Measurements from ENCODE around the gene SNTG2.

Gene SNTG2

DNA sequence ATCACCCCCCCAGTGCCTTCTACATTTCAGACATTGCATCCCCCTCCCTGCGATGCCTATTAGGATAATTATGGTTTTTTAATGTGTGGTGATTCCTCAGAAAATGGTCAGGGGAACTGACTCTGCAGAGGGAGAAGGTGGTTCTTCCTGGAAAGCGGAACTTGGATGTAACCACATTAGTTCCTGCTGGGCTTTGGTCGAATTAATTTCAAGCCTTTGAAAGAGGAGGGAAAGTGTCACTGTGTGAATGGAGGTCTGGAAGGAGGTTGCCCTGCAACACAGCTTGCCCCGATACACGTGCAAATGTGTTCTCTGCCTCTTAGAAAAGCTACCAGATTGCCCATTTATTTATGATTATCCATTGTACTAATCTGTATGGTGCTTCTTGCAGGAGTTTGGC, 399.5 kb downstream of the SNTG2 start:
- Histone ChIP-seq H3K9me3 (ENCODE audit: control insufficient read depth, insufficient read depth, low read length) (no peaks in the 10 kb centered on the region), H3K9ac (ENCODE audit: low read depth, low read length) (no peak overlapping the region)

DNA sequence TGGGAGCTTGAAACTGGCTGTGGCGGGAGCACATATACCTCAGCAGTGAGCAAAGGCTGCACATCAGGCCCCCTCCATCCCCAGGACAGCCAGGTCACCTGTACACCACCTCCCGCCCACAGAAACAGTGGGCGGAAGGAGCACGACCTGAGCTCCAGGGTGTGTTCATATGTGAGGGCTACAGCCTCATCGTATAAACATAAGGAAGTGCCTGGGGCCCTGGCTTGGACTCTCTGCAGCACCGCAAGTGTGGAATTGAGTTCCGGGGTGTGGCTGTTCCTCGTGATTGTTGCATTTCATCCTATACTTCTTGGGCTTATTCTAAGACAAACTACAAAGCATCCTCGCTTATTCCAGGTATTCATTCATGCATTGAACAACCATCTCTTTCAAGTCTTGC, 402.5 kb downstream of the SNTG2 start:
- Histone ChIP-seq H3K9ac (ENCODE audit: low read depth, low read length) (no peak overlapping the region), H3K36me3 (ENCODE audit: insufficient read depth, low read length) (no peaks in the 10 kb centered on the region), H3K9me3 (ENCODE audit: control insufficient read depth, insufficient read depth, low read length) (no peaks in the 10 kb centered on the region), H3K4me1 (ENCODE audit: insufficient read depth, low read length) (no peaks in the 10 kb centered on the region)

More for the DNA sequence above, 399.5 kb downstream of the SNTG2 start:
- Histone ChIP-seq H3K36me3 (ENCODE audit: insufficient read depth, low read length) (no peaks in the 10 kb centered on the region), H3K4me1 (ENCODE audit: insufficient read depth, low read length) (no peaks in the 10 kb centered on the region)

DNA sequence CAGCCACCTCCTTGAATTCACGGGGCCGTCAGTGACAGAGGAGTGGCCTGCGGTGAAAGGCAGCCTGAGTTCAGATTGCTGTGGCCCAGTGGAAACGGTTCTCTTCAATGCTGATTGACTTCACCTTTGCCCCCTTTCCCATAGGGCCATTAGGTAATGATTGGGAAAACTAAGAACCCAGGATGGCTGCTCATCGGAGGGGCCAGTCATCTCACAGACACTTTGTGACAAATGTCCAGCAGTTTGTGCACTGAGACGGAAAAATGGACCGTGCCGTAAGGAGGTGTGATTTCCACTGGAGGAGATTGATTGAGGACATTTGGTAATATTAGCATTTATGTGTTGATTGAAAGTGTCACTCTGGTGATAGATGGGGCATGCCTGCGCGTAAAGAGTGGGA, 402.9 kb downstream of the SNTG2 start:
- no peaks in the 10 kb centered on the region for H3K4me1 ChIP-seq (ENCODE audit: insufficient read depth, low read length)
- no peaks in the 10 kb centered on the region for H3K36me3 ChIP-seq (ENCODE audit: insufficient read depth, low read length)
- no peak overlapping the region for H3K9ac ChIP-seq (ENCODE audit: low read depth, low read length)
- no peaks in the 10 kb centered on the region for H3K9me3 ChIP-seq (ENCODE audit: control insufficient read depth, insufficient read depth, low read length)

DNA sequence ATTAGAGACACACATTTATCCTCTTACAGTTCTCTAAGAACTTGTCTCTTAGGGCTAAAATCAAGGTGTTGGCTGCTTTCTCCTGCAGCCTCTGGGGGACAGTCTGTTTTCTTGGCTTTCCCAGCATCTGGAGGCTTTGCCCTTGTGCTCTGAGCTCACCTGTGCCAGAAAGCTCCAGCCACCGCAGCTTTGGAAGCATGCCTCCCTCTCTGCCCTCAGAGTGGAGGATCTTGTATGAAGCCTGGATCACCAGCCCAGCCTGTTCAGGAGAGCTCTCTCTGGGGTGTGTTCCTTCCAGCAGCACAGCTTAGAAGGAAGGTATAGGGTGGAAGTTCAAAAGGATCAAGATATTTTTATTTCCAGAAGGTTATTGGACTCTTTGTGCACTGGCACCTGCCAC, 409.5 kb downstream of the SNTG2 start:
- Histone ChIP-seq H3K36me3 (ENCODE audit: insufficient read depth, low read length) (no peaks in the 10 kb centered on the region), H3K4me1 (ENCODE audit: insufficient read depth, low read length) (no peaks in the 10 kb centered on the region), H3K9me3 (ENCODE audit: control insufficient read depth, insufficient read depth, low read length) (no peaks in the 10 kb centered on the region), H3K9ac (ENCODE audit: low read depth, low read length) (no peak overlapping the region)

DNA sequence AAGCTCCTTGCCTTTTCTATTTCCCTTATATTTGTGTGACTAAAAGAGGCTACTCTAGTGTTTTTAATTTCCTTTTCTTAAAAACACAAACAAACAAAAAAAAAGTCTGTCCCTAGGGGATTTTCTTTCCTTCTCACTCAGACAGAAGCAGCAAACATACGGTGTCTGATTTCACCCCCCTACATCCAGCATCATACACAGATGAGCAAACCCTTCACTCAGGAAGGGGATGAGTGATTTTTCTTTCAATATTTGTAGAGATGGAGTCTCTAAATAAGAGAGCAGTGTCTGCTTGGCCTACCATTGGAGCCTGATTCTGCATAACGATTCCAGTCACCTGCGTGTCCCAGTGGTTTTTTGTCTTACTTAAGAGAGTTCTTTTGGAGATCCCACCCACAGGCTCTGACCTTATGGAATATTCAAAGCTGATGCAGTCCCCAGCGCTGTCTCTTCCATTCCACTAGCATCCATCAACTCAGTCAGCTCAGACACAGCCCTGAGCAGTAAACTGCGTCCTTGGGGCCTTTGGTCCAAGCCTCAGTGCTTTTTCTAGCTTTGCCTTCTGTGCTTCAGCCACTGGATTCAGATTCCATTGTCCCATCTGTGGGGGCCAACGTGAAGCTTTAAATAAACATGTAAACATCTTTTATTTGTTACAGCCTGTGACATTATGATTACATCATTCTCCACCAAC, 410.1 kb downstream of the SNTG2 start:
- Histone ChIP-seq H3K4me1 (ENCODE audit: insufficient read depth, low read length) (no peaks in the 10 kb centered on the region), H3K36me3 (ENCODE audit: insufficient read depth, low read length) (no peaks in the 10 kb centered on the region), H3K9me3 (ENCODE audit: control insufficient read depth, insufficient read depth, low read length) (no peaks in the 10 kb centered on the region), H3K9ac (ENCODE audit: low read depth, low read length) (no peak overlapping the region)

DNA sequence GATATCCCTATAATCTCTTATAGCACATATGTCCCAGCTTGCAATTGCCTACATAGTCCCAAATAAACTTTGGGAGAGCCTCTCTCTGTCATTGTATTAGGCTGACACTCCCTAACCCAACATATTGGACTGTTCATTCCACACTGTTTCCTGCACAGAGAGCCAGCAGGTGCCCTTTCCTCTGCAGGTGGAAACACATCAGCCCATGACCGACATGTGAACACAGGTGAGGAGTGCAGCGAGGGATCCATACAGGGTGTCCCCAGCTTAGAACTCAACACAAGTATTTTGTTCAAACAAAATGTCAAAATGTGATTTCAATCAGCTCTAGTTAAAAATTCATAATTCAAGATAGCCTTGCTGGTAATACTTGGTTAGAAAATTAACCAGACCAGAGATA, 412.7 kb downstream of the SNTG2 start:
- no peak overlapping the region for H3K9ac ChIP-seq (ENCODE audit: low read depth, low read length)
- H3K9me3 ChIP-seq (ENCODE audit: control insufficient read depth, insufficient read depth, low read length): no peaks in the 10 kb centered on the region
- no peaks in the 10 kb centered on the region for H3K36me3 ChIP-seq (ENCODE audit: insufficient read depth, low read length)
- no peaks in the 10 kb centered on the region for H3K4me1 ChIP-seq (ENCODE audit: insufficient read depth, low read length)

DNA sequence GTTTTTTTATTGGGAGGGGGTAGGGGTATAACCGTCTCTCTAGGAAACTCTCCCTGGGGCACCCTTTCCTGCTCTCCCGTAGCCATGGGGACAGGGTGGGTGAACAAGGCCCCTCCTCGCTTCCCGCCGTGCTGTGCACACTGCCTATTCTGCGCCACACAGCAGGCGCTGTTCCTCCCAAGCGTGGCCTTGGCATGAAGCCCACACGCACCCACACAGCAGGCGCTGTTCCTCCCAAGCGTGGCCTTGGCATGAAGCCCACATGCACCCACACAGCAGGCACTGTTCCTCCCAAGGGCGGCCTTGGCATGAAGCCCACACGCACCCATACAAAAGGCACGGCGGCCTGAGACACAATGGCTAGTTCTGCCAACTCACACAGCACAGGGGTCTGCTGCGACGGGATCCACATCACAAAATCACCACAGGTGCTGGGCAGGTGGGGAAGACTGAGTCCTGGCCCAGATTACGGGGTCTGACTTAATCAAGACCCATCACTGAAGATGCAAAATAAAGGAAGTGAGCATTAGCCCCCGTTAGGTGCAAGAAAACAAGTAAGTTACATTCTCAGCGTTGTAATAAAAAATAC, 416.0 kb downstream of the SNTG2 start:
- Histone ChIP-seq H3K9ac (ENCODE audit: low read depth, low read length) (no peak overlapping the region), H3K9me3 (ENCODE audit: control insufficient read depth, insufficient read depth, low read length) (no peaks in the 10 kb centered on the region), H3K4me1 (ENCODE audit: insufficient read depth, low read length) (no peaks in the 10 kb centered on the region), H3K36me3 (ENCODE audit: insufficient read depth, low read length) (no peaks in the 10 kb centered on the region)

DNA sequence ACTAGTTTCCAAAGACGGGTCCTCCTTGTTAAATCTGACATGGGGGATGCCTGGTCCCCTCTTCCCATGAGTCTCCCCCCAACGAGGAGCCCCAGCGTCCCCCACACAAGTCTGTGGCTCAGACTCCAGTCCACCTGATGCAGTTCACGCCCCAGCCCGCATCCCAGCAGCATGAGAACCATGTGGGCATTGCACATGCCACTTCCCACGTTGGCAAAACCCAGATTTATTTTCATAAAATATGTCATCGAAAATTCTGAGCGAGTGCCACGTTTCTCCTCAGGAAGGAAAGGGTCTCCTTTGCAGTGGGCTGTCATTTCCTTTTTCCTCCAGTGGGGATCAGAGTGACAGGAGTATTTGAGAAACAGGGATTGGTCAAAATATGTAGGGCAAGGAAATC, 417.0 kb downstream of the SNTG2 start:
- H3K9me3 ChIP-seq (ENCODE audit: control insufficient read depth, insufficient read depth, low read length): no peaks in the 10 kb centered on the region
- no peaks in the 10 kb centered on the region for H3K36me3 ChIP-seq (ENCODE audit: insufficient read depth, low read length)
- no peaks in the 10 kb centered on the region for H3K4me1 ChIP-seq (ENCODE audit: insufficient read depth, low read length)
- H3K9ac ChIP-seq (ENCODE audit: low read depth, low read length): no peak overlapping the region

DNA sequence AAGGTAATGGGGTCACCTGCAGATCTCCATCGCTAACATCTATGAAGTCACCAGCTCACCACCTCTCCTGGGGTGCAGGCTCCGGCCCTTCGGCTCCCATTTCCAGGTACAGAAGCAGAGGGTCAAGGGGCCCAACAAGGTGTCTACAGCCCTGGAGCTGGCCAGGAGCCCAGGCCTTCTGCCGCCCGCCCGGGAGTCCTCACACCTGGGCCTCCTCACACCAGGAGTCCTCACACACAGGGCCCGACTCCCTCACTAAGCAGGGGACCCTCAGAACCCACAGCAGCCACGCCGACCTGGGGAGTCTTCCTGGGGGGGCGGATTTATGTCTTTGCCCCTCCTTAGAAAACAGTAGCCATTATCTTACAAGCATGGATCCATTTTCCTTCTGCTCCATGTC, 419.3 kb downstream of the SNTG2 start:
- Histone ChIP-seq H3K4me1 (ENCODE audit: insufficient read depth, low read length) (no peaks in the 10 kb centered on the region), H3K9me3 (ENCODE audit: control insufficient read depth, insufficient read depth, low read length) (no peaks in the 10 kb centered on the region), H3K36me3 (ENCODE audit: insufficient read depth, low read length) (no peaks in the 10 kb centered on the region), H3K9ac (ENCODE audit: low read depth, low read length) (no peak overlapping the region)

DNA sequence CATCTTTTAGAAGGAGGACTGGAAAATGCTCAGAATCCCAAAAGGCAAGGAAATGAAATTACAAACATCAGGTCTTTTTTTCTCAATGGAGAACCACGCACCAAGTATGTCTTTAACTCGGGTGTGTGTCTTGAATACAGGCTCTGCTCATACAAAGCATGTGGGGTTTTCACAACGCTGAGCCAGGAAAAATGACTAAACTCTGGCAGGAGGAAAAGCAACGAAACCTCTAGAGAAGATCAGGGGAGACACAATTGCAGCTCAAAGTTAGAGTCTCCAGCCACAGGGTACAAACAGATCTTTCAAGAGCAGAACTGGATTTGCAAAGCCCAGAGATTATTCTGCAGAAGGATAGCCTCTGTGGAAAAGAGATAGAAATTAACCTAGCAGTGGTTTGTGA, 419.8 kb downstream of the SNTG2 start:
- no peaks in the 10 kb centered on the region for H3K36me3 ChIP-seq (ENCODE audit: insufficient read depth, low read length)
- H3K9ac ChIP-seq (ENCODE audit: low read depth, low read length): no peak overlapping the region
- no peaks in the 10 kb centered on the region for H3K9me3 ChIP-seq (ENCODE audit: control insufficient read depth, insufficient read depth, low read length)
- H3K4me1 ChIP-seq (ENCODE audit: insufficient read depth, low read length): no peaks in the 10 kb centered on the region

DNA sequence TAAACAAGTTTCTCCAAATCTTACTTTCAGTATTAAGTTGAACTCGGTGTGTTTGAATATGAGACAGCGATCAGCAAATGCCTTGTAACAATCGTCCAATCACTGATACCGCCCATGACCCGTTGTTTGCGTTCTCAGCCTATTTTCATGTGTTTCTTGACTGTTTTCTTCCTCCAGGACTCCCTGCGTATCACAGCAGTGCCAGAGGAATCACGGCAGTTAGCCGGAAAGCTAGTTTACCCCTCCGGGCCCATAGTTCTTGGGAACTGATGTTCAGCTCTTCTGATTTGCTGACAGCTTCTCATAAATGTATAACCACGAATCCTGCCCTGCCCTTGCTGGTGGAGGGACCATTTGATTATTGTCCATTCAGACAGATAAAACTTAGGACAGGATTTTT, 420.4 kb downstream of the SNTG2 start:
- Histone ChIP-seq H3K4me1 (ENCODE audit: insufficient read depth, low read length) (no peaks in the 10 kb centered on the region), H3K9me3 (ENCODE audit: control insufficient read depth, insufficient read depth, low read length) (no peaks in the 10 kb centered on the region), H3K9ac (ENCODE audit: low read depth, low read length) (no peak overlapping the region), H3K36me3 (ENCODE audit: insufficient read depth, low read length) (no peaks in the 10 kb centered on the region)

DNA sequence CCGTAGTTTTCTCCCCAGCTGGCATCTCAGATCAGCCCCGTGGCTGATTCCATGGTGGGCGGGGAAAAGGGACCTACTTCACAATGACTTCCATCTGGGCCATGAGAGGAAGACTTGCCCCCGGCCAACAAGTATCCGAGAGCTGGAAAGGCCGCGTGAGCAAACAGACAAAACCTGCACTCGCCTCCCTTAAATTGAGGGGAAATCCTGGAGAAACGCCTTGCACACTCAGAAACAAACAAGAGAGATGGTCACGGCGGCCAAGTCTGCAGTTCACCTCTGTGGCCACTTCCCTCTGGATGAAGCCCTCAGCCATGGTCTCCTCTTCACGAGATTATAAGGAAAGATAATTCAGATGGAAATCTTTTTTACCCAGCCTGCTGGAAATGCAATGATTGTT, 423.2 kb downstream of the SNTG2 start:
- no peak overlapping the region for H3K9ac ChIP-seq (ENCODE audit: low read depth, low read length)
- no peaks in the 10 kb centered on the region for H3K4me1 ChIP-seq (ENCODE audit: insufficient read depth, low read length)
- H3K9me3 ChIP-seq (ENCODE audit: control insufficient read depth, insufficient read depth, low read length): no peaks in the 10 kb centered on the region

DNA sequence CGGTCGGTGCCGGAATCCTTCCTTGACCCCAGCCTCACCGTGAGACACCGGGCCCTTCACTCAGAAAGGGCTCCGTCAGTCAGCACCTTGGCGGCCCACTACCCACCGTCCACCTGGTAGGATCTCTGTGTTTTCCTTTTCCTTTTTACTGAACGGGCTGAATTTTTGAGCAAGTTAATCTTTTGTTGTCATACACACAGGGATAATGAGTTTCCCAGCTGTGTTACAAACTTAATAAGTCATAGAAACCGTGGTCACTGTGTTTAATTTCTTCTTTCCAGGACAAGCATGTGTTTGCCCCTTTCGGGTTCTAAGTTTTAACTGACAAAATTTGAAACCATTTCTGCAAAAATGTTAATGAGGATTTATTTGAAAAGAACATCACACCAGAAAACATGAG, 423.6 kb downstream of the SNTG2 start:
- Histone ChIP-seq H3K9me3 (ENCODE audit: control insufficient read depth, insufficient read depth, low read length) (no peaks in the 10 kb centered on the region), H3K36me3 (ENCODE audit: insufficient read depth, low read length) (no peaks in the 10 kb centered on the region), H3K4me1 (ENCODE audit: insufficient read depth, low read length) (no peaks in the 10 kb centered on the region), H3K9ac (ENCODE audit: low read depth, low read length) (no peak overlapping the region)

More for the DNA sequence above, 423.2 kb downstream of the SNTG2 start:
- no peaks in the 10 kb centered on the region for H3K36me3 ChIP-seq (ENCODE audit: insufficient read depth, low read length)

DNA sequence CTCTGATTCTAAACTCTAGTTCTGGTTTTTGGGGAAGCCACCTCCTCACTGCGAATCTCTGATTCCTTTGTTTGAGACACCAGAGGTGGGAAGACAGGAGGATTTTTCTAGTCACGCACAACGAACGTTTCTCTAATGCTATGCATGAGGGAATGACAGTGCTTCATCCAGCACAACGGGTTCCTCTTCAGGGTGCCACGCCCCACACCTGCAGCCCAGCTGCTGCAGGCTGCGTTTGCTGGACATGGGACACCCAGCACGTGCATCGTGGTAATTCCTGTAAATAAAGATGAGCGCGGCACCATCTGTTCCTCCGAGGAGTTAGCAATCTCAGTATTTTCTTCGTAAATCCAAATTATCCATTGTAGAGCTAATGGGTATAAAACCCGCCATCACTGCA, 425.1 kb downstream of the SNTG2 start:
- no peaks in the 10 kb centered on the region for H3K9me3 ChIP-seq (ENCODE audit: control insufficient read depth, insufficient read depth, low read length)
- H3K4me1 ChIP-seq (ENCODE audit: insufficient read depth, low read length): no peaks in the 10 kb centered on the region
- H3K9ac ChIP-seq (ENCODE audit: low read depth, low read length): no peak overlapping the region
- H3K36me3 ChIP-seq (ENCODE audit: insufficient read depth, low read length): no peaks in the 10 kb centered on the region

DNA sequence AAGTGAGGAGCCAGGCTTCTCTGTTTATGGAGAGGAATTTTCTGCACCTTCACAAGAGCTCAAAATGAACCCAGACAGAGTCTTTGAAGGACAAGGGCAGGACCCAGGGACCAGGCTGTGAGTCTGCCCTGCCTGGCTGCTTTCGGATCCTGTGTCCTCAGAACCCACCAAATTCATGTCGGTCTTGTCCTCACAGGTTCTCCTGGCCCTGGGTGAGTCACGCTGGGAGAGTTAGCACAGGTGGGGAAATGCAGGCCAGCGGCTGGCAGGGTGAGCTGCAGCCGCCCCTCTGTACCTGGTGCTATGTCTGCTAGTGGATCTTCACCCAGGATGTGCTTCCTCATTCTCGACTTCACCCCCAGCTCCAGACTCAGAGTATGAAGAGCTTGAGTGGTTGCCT, 426.8 kb downstream of the SNTG2 start:
- H3K9ac ChIP-seq (ENCODE audit: low read depth, low read length): no peak overlapping the region
- H3K9me3 ChIP-seq (ENCODE audit: control insufficient read depth, insufficient read depth, low read length): no peaks in the 10 kb centered on the region
- H3K4me1 ChIP-seq (ENCODE audit: insufficient read depth, low read length): peaks cover 9% of the 10 kb centered on the region; the same call in 1 of the 2 replicates
- no peaks in the 10 kb centered on the region for H3K36me3 ChIP-seq (ENCODE audit: insufficient read depth, low read length)

All from ES-I3 (cell line).